Testis (tissue), 3 donors: ENCODE results near the gene DOCK11. TPM values are rescaled to one million over a fixed set of nuclear protein-coding genes. Genes with fewer than 3 reads are reported as not detected.

ENCODE experiments used
- DNase-seq: peaks from one replicate; pipeline ENCODE4 v3.0.0-alpha.2; 2019
- H3K27ac ChIP-seq, 2 donors: fragments of 200-600 bp; sonication (generic); one replicate each; pipeline ENCODE4 v1.5.1; 2019
- H3K27me3 ChIP-seq: fragments of 200-600 bp; sonication (generic); one replicate; pipeline ENCODE4 v1.5.1; 2019
- H3K36me3 ChIP-seq: fragments of 200-600 bp; sonication (generic); one replicate; pipeline ENCODE4 v1.5.1; 2017; ENCODE audit warnings: low read depth; ENCODE audit errors: missing control alignments
- H3K4me1 ChIP-seq: fragments of 200-600 bp; sonication (generic); one replicate; pipeline ENCODE4 v1.5.1; 2019
- H3K4me3 ChIP-seq, 2 donors: fragments of 200-600 bp; sonication (generic); one replicate each; pipeline ENCODE4 v1.5.1; 2017 to 2019
- H3K9me3 ChIP-seq: fragments of 200-600 bp; sonication (generic); one replicate; pipeline ENCODE4 v1.5.1; 2017
- CTCF ChIP-seq, 3 experiments: fragments of 450-650 bp in 2 of 3; fragments of 200-600 bp in 1 of 3; sonication (generic) in 1 of 3; IDR thresholded peaks; one replicate each; pipeline ENCODE4 v1.5.1; 2016 to 2019; ENCODE audit warnings: antibody characterized with exemption in 3 of 3, mild to moderate bottlenecking in 2 of 3, moderate library complexity in 1 of 3
- POLR2A ChIP-seq: fragments of 450-650 bp; IDR thresholded peaks from one replicate; pipeline ENCODE4 v1.6.1; 2017; ENCODE audit warnings: antibody characterized with exemption, mild to moderate bottlenecking, moderate library complexity
- WGBS, 2 donors: methylation state at CpG; one replicate each; pipeline ENCODE4 v1.1.5; 2018; 5-methylcytosine and 5-hydroxymethylcytosine counted together
- intact Hi-C: fragments of 100-400 bp; cut with DNase I; formaldehyde crosslinking; loops from one replicate; pipeline ENCODE4 v1.15.1; 2023; ENCODE audit warnings: low total_unique reads
- polyA plus RNA-seq: library from polyadenylated mRNA; stranded (reverse); fragments of 350-450 nt; fragmentation: Illumina TruSeq; extraction: RNeasy Lipid Tissue Mini Kit (QIAGEN cat#74804); gene quantifications from one replicate; pipeline ENCODE4 v1.2.3, GENCODE V29; 2014; ENCODE audit warnings: low read depth, low replicate concordance; ENCODE audit not compliant: insufficient read depth
- total RNA-seq, 2 donors: library from RNA; depleted of rRNA; stranded (reverse); fragments of >200 nt; gene quantifications; one replicate each; pipeline ENCODE4 v1.2.3, GENCODE V29; 2016

DOCK11 gene
- total and polyA plus RNA-seq, 3 donors from 2014 or later, result 4.3 to 5.9 (median 5.8) TPM

DNA sequence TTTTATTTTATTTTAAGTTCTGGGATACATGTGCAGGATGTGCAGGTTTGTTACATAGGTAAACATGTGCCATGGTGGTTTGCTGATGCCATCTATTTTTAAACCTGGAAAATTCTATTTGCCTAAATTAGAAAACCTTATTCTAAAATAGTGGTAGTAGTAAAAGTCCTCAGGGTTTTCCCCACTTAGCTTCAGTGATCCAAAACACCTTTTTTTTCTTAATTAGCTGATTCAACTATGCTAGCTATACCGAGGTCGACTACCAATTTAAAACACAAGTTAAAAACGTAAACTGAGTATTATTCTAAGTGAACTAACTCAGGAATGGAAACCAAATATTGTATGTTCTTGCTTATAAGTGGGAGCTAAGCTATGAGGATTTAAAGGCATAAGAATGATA is 161.8 kb downstream of the DOCK11 start:
- no peak for DNase-seq
- Histone ChIP-seq H3K4me1 (no peaks in the 10 kb centered on the region), H3K27ac (no peak overlapping the region), H3K4me3 (no peak overlapping the region), H3K9me3 (no peaks in the 10 kb centered on the region), H3K27me3 (no peaks in the 10 kb centered on the region), H3K36me3 (no peaks in the 10 kb centered on the region)
- 93 to 95% methylated on average over 3 of the region's 3 CpGs for WGBS, 2 donors
- intact Hi-C loops, result no loop called here
- TF ChIP-seq POLR2A (no peak), CTCF (IDR thresholded peaks at IDR 0.05) (no peak)

DNA sequence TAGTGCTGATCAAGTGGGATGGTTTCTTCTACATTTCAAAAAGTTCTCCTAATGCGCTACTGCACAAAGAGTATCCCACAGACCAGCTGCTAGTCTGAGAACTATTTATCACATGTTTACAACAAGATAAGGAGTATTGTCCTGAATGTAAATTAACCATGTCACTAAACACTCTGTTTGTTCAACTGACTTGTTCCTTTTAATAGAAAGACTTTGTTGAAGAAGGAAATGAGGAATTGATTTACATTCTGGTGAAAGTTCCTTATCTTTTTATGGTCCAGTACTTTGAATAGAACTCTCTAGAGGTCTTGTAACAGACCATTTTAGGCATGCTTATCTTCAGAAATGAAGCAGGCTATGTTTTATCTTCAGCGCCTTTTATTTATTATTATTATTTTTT is 164.5 kb downstream of the DOCK11 start:
- Histone ChIP-seq H3K36me3 (no peaks in the 10 kb centered on the region), H3K4me3 (no peak overlapping the region), H3K4me1 (no peaks in the 10 kb centered on the region), H3K9me3 (no peaks in the 10 kb centered on the region), H3K27me3 (no peaks in the 10 kb centered on the region), H3K27ac (no peak overlapping the region)
- intact Hi-C loops, result no loop called here
- no peak for DNase-seq
- TF ChIP-seq POLR2A, result no peak
- no peak for TF ChIP-seq CTCF (IDR thresholded peaks at IDR 0.05)
- WGBS, 2 donors, result 88 to 94% methylated on average over 2 of the region's 2 CpGs

- H3K4me3 ChIP-seq, result no peak overlapping the region
- no peaks in the 10 kb centered on the region for H3K4me1 ChIP-seq
- H3K27me3 ChIP-seq, result no peaks in the 10 kb centered on the region
- no peak for DNase-seq
- H3K27ac ChIP-seq, result no peak overlapping the region
- H3K9me3 ChIP-seq, result no peaks in the 10 kb centered on the region
- intact Hi-C loops, result no loop called here
- no peaks in the 10 kb centered on the region for H3K36me3 ChIP-seq
- no peak for TF ChIP-seq POLR2A
Measured at GRCh38 chrX:118665204-118665603, 169.6 kb downstream of the DOCK11 start.

DNA sequence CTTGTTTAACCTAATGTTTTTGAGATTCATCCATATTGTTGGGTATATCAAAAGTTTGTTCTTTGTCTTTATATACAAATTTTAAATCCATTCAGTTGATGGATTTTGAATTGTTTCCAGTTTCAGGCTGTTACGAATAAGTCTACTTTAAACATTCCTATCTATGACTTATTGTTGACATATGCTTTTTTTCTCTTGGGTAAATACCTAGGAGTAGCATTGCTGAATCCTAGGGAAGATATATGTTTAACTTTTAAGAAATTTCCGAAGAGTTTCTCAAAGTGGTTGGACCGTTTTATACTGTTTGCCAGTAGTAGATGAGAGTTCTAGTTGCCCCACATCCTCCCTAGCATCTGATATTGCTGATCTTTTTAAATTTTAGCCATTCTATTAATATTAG is 170.9 kb downstream of the DOCK11 start:
- Histone ChIP-seq H3K36me3 (no peaks in the 10 kb centered on the region), H3K27me3 (no peaks in the 10 kb centered on the region), H3K4me3 (no peak overlapping the region), H3K4me1 (no peaks in the 10 kb centered on the region), H3K9me3 (no peaks in the 10 kb centered on the region), H3K27ac (no peak overlapping the region)
- DNase-seq, result no peak
- TF ChIP-seq CTCF (IDR thresholded peaks at IDR 0.05) (no peak), POLR2A (no peak)
- 93 to 97% methylated on average over 3 of the region's 3 CpGs for WGBS, 2 donors
- intact Hi-C loops, result no loop called here

- H3K4me3 ChIP-seq, result no peak overlapping the region
- 95 to 96% methylated on average over 4 of the region's 4 CpGs for WGBS, 2 donors
- H3K4me1 ChIP-seq, result no peaks in the 10 kb centered on the region
- no peak for DNase-seq
- H3K27ac ChIP-seq, result no peak overlapping the region
- no peaks in the 10 kb centered on the region for H3K27me3 ChIP-seq
- H3K36me3 ChIP-seq, result no peaks in the 10 kb centered on the region
- intact Hi-C loops, result no loop called here
- TF ChIP-seq CTCF (IDR thresholded peaks at IDR 0.05), result no peak
- TF ChIP-seq POLR2A, result no peak
- no peaks in the 10 kb centered on the region for H3K9me3 ChIP-seq
Measured at GRCh38 chrX:118669435-118669834, 173.8 kb downstream of the DOCK11 start.
